HTR-8/SVneo (cell line): Measurements from ENCODE around the gene KLHL28.

Source experiments
- DNase-seq: peaks from one replicate; pipeline ENCODE4 v3.0.0; 2011; ENCODE audit warnings: low spot score, mixed read lengths; ENCODE audit not compliant: insufficient read length
- FAIRE-seq: peaks from 2 replicates; lab custom pipeline; 2011; peaks lifted over from hg19 to GRCh38; lab: Jason Lieb, UNC

Gene KLHL28

GRCh38 chr14:44961554-44962333 is at the start of gene KLHL28, which contains the start of gene TOGARAM1:
Gene KLHL28 (minus strand): TSS chr14:44961947. CDS start chr14:44945928, 16,019 bp downstream.
Gene TOGARAM1 (plus strand): TSS chr14:44962190. CDS start chr14:44962422, 232 bp downstream.
- DNase-seq = peak; percentile 93
- peak; percentile 98 for FAIRE-seq

GRCh38 chr14:45003924-45004323 is 42.2 kb upstream of the KLHL28 start:
- no peak for FAIRE-seq
- DNase-seq = no peak

DNA sequence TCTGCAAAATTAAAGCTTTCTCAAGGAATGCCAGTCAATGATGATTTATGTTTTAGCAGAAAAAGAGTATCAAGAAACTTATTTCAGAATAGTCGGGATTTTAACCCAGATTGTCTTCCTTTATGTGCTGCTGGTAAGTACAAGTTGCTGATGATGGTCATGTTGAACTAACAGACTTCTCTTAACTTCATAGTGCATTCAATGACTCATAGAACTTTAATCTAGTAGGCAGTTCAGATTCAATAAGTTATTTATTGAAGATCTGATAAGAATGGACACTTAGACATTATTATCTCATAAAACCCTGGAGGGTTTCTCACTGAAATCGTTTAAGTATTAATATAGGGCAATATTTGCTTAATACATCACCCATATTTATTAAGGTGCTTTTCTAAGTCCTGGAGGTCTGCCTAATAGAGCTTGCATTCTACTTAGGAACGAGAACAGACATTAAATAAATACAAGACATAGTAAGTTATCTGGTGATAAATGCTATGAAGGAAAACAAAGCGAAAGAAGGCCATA is 34.1 kb upstream of the KLHL28 start:
- DNase-seq = no peak

GRCh38 chr14:44995196-44995595 is 33.4 kb upstream of the KLHL28 start:
- FAIRE-seq (no peak), DNase-seq (no peak)

More for the DNA sequence above, 34.1 kb upstream of the KLHL28 start:
- FAIRE-seq = no peak

DNA sequence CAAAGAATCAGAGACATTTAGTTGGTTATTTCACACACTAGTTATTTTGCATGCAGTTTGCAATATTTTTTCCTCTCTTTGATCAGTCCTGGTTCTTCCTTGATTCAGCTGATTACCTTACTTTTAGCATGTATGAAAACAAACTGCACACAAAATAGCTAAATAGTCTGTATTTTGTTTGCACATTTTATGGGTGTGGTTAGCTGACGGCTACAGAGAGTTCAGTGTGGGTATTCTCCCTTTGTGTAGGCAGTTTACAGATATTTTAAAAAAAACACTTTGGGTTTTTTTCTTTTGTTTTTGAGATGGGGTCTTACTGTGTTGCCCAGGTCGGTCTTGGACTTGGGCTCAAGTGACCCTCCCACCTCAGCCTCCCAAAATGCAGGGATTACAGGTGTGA is 28.8 kb upstream of the KLHL28 start:
- no peak for FAIRE-seq
- DNase-seq = no peak

GRCh38 chr14:44989497-44990440 is 28.0 kb upstream of the KLHL28 start:
- FAIRE-seq = no peak
- no peak for DNase-seq

- DNase-seq (no peak), FAIRE-seq (no peak)
Measured at GRCh38 chr14:44988694-44989093, 26.9 kb upstream of the KLHL28 start.

DNA sequence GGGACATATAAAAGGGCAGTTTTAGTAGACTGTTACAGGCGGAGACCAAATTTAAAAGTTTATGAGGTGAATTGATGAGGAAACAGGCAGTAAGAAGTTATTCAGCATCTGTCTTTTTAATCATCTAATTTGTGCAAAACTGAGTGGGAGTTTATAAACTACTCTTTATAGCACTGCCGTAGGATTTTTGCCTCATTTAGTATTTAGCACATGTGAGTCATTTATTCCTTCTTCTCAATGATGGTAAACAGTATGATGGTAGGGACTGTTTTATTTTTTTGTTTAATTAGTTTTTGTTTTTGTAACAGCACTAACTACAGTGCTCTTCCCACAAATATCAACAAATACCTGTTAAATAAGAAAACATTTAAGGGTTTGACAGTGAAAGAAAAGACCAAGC is 20.8 kb upstream of the KLHL28 start:
- DNase-seq (no peak), FAIRE-seq (no peak)

GRCh38 chr14:44981198-44981597 is 19.5 kb upstream of the KLHL28 start:
- FAIRE-seq (no peak), DNase-seq (no peak)

DNA sequence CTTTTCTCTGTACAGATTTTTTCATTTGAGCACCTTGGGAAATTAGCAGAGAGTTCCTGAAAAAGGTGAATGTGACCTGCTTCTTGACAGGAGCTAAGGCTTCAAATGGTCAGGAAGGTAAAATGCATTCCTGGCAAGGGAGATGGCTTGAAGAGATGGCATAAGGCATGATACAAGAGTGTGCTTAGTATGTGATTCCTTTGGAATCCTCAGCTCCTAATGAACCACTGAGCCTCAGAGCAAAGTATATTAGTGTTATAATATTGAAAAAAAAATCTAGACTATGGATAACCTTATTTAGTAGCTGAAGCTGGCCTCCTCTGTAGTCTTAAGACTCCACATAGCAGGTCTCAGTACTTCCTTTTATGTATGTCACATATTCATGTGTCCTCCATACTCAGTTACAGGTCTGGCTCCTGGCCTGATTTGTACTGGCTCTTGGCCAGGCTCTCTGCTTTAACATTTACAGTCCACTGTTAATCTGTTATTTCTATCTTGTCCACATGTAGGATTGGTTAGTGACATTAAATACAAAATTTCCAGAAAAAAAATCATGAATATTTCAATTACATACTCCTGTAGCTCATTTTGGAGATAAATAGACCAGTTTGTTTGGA is 18.1 kb upstream of the KLHL28 start:
- FAIRE-seq (no peak), DNase-seq (no peak)

DNA sequence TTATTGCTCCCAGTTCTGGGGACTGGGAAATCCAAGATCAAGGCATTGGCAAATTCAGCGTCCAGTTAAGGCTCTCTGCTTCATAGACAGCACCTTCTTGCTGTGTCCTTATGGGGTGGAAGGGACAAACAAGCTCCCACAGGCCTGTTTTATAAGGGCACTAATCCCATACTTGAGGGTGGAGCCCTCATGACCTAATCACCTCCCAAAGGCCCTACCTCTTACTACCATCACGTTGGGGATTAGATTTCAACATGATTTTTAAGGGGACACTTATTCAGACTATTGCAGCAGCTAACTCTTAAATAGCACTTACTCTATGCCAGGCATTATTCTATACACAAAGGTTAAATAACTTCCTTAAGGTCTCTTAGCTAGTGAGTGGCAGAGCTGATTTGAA is 17.5 kb upstream of the KLHL28 start:
- DNase-seq (no peak), FAIRE-seq (no peak)

DNA sequence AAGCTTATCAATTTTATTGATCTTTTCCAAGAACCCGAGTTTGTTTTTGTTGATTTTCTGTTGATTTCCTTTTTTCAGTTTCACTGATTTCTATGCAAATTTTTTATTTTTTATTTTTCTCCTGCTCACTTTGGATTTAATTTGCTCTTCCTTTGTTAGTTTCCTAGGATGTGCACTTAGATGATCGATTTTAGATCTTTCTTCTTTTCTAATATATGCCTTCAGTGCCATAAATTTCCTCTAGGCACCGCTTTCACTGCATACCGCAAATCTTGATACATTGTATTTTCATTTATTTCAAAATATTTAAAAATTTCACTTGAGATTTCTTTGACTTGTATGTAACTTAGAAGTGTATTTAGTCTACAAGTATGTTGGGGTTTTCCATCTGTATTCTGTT is 9.7 kb upstream of the KLHL28 start:
- FAIRE-seq = no peak
- no peak for DNase-seq

GRCh38 chr14:44970907-44971306 is 9.2 kb upstream of the KLHL28 start:
- DNase-seq = no peak
- FAIRE-seq = no peak

GRCh38 chr14:44968714-44969113 is 7.0 kb upstream of the KLHL28 start:
- DNase-seq = no peak
- FAIRE-seq = no peak

GRCh38 chr14:44966601-44967336 is 5.0 kb upstream of the KLHL28 start:
- DNase-seq = no peak
- FAIRE-seq = no peak

DNA sequence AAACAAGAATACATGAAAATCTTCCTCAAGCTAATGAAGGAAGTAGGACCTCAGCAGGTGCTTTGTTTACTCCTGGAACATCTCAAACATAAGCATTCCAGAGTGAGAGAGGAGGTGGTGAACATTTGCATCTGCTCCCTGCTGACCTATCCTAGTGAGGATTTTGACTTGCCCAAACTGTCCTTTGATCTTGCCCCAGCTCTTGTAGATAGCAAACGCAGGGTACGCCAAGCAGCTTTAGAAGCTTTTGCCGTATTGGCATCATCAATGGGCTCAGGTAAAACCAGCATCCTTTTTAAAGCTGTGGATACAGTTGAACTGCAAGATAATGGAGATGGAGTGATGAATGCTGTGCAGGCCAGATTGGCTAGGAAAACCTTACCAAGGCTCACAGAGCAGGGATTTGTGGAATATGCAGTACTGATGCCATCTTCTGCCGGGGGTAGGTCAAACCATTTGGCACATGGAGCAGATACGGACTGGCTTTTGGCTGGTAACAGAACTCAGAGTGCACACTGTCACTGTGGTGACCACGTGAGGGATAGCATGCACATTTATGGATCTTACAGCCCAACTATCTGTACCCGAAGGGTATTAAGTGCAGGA is 2.1 kb upstream of the KLHL28 start:
- DNase-seq (no peak), FAIRE-seq (no peak)

DNA sequence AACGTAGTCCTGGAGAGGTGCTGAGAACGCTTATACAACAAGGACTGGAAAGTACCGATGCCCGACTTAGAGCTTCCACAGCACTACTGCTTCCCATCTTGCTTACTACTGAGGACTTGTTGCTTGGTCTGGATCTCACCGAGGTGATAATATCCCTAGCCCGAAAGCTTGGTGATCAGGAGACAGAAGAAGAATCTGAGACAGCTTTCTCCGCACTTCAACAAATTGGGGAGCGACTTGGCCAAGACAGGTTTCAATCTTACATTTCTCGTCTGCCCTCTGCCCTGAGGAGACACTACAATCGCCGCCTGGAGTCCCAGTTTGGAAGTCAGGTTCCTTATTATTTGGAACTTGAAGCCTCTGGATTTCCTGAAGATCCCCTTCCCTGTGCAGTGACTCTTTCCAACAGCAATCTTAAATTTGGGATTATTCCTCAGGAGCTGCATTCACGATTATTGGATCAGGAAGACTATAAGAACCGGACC is 1.3 kb upstream of the KLHL28 start:
- FAIRE-seq = no peak
- no peak for DNase-seq

DNA sequence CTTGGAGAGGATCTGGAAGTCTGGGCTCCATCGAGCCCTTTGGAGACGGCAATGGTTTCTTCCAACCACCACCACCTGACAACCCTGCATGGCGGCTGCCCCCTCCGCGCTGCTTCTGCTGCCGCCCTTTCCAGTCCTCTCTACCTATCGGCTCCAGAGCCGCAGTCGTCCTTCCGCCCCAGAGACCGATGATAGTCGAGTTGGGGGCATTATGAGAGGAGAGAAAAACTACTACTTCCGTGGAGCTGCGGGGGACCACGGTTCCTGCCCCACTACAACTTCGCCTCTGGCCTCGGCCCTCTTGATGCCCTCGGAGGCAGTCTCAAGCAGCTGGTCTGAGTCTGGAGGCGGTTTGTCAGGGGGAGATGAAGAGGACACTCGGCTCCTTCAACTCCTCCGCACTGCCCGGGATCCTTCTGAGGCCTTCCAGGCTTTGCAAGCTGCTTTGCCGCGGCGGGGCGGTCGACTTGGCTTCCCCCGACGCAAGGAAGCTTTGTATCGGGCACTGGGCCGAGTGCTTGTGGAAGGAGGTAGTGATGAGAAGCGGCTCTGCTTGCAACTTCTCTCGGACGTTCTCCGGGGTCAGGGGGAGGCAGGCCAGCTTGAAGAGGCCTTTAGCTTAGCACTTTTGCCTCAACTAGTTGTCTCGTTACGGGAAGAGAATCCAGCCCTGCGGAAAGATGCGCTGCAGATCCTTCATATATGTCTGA is 742 bp upstream of the KLHL28 start:
- FAIRE-seq = no peak
- no peak for DNase-seq

DNA sequence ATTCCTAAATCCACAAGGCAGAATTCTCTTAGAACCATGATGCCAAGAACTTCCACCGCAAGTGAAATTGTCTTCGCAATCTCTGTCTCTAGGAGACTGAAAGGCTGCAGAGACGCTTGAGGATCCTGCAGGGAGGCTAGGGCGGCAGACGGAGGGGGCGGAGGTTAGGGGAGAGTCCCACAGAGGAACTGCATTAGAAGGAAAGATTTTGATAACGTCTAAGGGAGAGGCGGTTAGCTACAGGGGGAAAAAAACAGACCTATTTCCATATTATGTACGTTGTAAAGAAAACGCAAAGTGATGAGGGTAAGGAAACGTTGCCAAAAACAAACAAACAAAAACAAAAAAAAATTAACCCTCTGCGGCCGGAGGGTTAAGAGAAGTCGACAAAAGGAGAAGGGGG is 595 bp downstream of the KLHL28 start:
- DNase-seq (peak; percentile 43), FAIRE-seq (no peak)
